ENCODE results near the gene JAG2. TPM values are rescaled to one million over a fixed set of nuclear protein-coding genes. Genes with fewer than 3 reads are reported as not detected.
A peak's percentile ranks its signal among the peaks of the same experiment; 100 is the strongest.

Gene JAG2
- total RNA-seq, 1 donor from 2014 or later = 72.5 TPM

DNA sequence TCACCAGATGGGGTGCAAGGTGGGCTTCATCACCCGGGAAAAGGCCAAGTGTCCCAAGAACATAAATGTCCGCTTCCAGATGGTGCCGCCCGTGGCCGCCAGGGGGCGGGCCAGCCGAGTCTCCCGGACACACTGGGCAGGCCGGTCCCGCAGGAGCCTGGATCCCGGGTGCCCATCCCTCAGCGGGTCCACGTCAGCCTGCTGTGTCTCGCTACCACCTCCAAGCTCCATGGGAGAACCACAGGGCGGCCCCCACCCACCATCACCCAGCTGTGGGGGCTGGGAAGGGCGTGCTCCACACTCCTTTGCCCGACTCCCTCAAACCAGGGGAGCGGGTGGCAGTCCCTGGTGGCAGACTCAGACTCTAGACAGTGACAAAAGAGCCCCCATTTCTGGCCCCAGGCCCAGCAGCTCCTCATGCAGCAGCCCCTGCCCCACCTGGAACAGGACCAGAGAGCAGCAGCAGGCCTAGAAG lies 34.5 kb upstream of the JAG2 start:
- DNase-seq = peak; percentile 76

DNA sequence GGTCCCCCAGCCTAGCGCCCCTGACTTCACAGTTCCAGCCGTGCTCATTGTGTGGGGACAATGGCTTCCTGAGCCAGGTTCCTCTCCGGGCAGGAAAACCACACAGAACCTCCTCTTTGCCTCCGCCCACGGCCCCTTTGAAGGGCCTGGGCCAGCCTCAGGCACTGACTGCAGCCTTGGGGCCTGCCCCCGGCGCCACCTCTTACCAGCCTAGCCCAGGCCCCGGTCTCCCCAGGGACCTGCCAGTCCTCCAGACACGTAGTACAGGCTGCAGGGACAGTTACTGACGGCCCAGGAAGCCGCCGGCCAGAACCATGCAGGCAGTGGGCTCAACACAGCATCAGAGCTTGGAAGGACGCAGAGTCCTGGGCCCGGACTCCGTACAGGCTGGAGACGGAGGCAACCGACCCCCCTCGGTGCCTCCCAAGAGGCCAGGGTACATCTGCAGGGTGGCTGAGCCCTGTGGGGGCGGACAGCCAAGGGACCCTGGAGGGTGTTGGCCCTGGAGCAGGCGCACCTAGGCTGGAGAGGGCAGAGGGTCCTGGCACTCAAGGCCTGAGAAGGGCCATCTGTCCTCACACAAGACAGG lies 33.4 kb upstream of the JAG2 start:
- peak; percentile 45 for DNase-seq

DNA sequence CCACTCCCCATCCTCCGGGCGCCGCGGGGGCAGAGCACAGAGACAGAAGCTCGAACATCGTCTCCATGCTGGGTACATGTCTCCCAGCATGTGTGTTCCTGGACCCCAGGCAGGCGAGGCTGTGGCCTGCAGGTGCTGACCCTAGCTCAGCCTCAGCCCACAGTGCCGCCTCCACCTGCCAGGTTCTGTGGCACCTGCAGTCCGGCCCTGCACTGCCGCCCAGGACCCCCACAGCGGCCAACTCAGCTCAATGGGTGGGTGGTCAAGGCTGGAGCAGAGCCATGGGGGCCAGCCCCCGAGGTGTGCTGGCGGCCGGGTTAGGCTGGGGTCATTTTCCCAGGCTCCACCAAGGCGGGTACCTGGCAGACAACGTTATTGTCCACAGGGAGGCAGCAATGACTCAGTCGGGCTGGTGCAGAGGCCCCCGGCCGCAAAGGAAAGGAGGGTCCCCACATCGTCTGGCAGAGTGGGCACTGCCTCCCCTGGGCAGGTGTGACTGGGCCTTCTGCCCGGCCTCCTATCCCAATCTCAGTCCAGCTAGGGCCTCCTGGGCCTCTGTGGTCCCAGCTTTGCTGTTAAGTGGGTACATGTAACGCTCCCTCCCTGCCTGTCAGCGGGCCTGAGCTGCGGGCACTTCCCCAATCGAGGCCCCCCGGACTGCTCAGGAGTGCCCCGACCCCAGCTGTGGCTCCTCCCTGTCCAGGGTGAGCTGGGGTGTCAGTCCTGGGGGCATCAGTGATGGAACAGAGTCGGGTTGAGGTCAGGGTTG lies 32.8 kb upstream of the JAG2 start:
- peak; percentile 31 for DNase-seq

DNA sequence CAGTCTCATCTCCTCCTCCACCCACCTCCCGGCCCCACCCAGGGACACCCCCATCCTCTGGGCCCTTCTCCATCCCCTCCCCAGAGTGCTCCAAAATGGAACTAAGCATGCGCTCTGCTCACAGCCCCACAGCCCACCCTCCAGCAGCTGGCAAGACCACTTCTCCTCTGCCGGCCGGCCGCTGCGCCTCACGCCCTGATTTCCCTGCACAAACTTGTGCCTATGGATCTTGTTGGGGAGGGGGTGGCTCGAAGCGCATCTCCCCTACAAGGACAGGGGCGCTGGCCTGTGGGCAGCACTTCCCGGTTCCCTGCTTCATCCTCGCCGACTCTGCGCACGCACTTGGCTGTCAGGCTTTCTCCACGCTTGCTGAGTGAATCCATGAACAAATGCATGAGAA lies 32.1 kb upstream of the JAG2 start:
- no peak for DNase-seq

DNA sequence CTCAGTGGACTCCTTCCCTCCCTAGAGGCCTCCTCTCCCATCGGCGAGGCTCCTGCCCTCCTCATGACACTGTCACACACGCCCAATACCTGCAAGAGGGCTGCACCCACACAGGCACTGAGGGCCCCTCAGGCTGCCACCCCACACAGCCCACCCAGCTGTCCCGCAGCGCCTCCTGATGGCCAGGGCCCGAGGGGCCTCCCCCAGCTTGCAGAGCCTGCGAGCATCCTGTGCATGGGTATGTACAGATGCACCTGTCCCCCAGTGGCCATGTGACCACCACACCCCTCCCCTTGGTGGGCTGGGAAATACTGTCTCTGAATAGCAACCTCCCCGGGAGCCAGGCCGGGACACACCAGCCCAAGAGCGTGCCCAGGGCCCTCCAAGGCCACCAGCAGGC lies 31.5 kb upstream of the JAG2 start:
- peak; percentile 30 for DNase-seq

DNA sequence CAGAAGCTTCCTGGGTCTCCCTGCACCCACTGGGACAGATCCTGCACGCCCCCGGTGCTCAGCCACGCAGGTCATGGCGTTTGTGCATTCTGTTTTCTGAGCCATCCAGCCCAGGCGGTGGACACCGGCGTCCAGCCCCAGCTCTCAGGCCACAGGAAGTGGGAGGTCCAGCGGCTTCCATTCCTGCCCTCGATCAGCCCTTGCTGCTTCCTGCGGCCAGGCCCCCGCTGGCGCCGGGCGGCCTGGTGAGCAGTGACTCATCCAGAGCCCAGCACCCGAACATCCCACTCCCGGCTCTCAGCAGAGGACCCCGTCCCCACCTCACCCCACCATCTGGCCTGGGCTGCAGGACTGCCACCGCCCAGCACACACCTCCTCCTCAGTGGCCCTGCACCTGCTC lies 30.5 kb upstream of the JAG2 start:
- DNase-seq = peak; percentile 88

DNA sequence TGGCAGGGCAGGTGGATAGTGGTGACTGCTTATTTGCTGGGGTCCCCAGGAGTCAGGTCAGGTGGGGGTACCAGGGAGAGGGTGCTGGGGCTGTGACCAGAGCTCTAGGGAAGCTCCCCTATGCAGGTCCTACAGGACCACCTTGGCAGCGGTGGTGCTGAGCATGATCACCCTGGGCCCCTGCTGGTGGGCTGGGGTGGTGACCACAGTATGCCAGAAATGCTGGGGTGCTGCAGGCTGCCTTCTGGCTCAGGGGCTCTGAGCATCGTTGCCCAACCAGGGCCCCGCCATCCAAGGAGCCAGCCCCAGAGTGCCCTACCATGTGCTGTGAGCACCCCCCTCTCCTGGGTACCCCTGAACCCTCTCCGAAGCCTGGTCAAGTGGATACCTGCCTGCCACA lies 30.0 kb upstream of the JAG2 start:
- DNase-seq = no peak

DNA sequence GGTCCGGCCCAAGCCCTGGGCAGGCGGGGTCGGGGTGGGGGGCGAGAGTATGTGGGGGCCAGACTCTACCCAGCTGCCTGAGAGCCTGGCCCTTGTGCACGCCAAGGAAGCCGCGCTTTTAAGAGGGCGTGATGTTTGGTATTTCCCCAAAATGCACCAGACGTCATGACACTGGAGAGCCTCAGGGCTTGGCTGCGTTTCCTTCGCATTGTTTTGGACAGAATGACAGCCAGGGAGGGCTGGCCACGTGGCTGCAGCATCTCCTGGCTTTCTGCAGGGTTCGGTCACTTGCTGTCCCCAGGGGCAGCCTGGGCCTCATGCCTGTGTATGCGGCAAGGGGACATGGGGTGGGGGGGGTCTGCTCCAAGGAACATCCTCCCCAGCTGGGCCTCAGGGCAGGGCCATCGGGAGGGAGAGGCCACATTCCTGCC lies 28.6 kb upstream of the JAG2 start:
- peak; percentile 69 for DNase-seq

DNA sequence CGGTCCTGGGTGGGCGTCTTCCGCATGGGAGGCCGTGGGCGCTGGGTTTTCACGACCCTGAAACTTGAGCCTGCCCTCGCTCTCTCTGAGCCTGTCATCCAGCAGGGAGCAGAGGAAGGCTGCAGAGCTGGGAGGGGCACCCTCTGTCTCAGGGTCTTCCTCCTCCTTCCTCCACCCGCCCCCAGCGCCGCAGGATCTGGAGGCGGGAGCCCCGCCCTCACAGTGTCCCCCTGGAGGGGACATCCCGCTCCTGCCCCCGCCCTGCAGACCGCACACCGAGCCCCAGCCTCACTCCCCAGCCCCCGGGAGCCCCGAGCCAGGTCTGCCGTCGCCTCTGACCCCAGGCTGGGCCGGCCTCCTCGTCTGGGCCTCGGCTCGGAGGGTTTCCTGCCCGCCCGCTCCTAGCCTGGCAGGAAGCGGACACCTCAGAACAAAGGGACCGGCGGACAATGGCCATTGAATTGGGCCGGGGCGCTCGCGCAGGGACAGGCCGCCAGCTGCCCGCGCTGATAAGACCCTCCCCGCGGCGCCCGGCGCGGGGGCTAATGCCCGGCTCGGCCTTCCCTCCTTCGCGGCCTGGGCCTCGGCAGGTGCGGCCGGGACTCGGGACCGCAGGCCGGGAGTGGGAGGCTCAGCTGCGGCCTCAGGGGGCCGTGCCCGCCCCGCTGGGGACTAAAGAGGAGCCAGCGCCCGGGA lies 27.8 kb upstream of the JAG2 start:
- peak; percentile 76 for DNase-seq

DNA sequence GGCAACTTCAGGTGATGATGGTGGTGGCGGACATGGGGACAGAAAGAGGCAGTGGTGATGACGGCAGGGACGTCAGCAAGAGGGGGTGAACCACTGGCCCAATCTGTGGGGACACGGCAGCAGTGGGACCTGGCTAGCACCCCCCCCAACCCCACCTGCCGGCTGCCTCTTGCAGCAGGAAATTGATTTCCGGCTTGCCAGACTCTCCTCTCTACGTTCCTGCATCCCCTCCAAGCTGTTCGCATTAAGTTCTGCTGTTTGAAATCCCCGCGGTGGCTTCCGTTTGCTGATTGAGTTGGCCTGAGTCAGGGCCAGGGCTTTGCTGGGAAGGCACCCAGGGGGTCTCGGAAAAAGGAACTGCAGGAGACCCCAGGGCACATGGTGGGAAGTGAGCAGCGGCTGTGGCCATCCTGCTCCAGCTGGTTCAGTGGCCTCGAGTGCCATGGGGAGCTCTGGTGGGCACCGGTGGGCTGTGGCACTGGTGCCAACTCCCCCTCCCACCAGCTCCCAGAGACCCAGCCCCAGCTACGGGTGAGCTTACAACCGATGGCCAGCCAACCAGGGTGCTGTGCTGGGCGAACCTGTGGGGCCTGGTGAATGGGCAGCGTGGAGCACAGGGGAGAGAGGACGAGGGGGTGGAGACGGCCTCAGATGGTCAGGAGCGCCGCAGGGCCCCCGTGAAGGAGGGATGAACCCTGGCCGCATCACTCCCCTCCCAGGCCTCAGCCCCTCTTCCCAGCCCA lies 27.1 kb upstream of the JAG2 start:
- DNase-seq = peak; percentile 79

DNA sequence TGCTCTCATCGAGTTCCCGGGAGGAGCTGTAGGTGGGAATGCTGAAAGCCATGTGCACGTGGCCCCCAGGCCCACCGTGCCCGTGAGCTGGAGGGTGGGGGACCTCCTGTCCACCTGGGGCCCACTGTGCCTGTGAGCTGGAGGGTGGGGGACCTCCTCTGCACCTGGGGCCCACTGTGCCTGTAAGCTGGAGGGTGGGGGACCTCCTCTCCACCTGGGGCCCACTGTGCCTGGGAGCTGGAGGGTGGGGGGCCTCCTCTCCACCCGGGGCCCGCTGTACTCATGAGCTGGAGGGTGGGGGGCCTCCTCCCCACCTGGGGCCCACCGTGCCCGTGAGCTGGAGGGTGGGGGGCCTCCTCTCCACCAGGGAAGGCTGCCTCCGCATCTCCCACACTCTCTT lies 26.5 kb upstream of the JAG2 start:
- no peak for DNase-seq

DNA sequence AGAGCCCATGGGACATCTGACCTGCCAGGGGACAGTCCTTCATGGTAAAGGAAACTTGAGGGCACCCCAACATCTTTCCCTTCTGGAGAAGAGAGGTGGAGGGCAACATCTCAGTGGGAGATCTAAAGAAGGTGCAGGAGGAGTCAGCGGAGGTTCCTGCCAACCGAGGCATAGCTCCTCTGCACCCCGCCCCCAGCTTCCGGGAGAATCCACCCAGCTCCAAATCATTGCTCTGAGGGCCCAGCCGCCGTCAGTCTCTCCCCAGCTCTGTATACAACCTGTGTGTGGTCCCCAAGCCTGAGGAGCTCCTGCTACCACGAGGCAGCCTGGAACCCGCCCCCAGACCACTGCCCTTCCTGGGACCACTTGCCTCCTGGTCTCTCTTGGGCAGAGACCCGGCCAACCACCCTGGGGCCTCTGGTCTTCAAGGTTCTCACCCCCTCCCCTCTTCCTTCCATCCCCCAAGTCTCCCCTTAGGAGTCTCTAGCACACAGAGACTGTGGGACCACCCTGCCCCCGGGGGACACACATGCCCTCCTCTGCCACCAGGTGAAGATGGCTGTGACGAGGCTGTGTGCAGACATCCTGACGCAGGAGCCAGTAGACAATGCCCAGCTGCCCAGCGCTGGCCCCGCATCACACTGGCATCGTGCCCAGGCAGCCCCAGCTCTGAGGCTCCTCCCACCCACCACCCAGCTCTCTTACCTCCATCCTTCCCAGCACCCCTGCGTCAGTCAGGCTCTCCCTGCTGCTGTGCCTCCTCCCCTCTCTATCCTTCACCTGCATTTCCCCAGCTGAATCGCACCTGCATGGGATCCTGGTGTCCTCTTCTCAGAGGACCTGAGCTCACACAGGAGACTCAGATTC lies 25.6 kb upstream of the JAG2 start:
- DNase-seq = peak; percentile 69

DNA sequence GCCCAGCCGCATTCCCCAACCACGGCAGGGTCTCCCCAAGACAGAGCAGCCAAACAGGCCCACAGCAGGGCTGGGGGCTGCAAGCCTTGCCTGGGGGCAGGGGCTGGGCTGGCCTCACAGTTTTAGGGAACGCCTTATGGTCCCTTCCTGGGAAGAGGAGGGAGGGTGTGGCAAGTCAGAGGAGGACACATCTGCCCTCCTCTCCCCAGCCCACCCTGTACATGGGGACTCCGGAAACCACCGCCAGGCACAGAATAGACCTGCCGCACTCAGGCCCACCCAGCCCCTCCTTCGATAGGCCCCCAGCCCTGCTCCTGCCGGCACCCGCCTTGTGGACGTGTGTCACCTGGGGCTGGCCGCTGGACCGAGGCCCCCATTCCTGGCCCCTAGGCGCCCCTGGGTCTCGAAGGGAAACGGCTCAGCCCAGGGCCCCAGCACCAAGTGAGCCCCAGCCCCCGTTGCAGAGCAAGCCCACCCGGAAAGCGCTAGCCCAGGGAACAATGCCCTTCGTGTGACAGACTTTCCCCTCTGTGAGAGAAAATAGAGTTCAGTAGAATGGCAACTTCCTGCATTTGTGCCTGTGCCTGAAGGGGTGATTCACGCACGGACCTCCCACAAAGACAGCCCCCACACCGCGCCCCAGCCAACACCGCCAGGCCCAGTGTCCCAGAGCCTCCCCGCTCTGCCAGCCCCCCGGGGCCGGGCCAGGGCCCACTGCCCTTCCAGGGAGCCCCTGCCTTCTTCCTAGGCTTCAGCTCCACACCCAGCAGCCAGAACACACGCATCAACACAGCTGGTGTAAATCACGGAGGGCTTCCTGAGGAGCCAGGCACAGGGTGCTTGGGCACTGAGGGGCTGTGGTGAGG lies 24.5 kb upstream of the JAG2 start:
- DNase-seq = peak; percentile 93

DNA sequence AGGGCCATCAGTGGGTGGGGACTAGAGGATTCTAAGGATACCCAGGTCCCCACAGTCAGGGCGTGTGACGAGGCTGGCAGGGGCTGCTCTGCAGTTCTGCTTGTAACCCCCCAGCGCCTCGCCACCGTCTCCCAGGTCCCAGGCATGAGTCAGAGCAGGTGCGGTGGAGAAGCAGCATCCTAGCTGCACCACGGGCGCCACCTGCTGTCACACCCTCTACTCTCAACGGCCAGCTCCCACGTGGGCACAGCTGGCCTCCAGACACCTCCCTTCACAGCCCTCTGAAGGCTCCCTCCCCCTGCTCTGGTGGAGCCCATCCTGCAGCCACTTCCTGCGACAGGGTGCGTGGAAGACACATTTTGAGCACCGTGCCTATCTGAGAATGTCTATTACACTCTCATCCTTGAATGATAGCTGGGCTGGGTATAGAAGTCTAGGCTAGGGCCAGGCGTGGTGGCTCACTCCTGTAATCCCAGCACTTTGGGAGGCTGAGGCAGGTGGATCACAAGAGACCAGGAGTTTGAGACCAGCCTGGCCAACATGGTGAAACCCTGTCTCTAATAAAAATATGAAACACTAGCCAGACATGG lies 19.5 kb upstream of the JAG2 start:
- DNase-seq = no peak

DNA sequence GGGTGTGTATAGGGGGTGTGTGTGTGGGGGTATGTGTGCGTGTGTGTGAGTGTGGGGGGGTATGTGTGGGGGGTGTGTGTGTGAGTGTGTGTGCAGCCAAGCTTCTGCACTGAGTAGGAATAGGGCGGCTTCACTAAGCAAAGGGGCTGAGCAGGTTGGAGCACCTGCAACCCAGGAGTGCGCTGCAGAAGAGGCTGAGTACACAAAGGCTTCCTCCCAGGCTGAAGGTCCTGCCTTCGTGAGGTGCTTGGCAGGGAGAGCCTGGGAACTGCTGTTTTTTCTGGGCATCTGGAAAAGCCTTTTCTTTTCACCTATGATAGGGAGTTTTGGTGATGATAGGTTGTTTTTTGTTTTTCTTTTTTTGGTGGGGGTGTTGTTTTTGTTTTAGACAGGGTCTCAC lies 18.5 kb upstream of the JAG2 start:
- DNase-seq = no peak

DNA sequence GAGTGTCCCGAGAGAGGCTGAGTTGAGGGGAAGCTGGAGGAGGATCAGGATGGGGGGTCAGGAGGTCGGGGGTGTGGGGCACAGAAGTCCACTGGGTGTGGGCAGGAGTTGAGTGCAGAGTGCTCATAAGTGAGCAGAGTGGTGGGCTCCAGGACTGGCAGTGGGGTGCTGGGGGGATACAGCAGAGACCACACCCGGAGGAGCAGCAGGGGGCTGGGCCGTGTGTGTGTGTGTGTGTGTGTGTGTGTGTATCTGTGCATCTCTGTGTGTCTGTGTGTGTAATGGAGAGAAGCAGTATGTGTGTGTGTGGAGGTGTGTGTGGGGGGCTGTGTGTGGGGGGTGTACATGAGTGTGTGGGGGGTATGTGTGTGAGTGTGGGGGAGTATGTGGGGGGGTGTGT lies 17.4 kb upstream of the JAG2 start:
- no peak for DNase-seq

DNA sequence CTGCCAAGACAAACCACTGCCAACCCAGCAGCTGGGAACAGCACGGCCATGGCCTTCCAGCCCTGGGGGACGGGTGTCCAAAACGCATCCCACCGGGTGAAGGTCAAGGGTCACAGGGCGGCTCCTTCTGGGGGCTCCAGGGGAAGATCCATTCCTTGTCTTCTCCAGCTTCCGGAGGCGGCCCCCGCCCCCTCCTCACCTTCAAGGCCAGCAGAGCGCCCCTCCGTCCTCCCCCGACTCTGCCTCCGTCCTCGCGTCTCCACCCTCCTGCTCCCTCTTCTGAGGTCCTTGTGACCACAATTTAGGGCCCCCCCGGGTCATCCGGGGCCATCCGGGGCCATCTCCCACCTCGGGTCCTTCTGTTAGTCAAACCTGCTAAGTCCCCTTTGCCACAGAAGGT lies 16.4 kb upstream of the JAG2 start:
- no peak for DNase-seq

DNA sequence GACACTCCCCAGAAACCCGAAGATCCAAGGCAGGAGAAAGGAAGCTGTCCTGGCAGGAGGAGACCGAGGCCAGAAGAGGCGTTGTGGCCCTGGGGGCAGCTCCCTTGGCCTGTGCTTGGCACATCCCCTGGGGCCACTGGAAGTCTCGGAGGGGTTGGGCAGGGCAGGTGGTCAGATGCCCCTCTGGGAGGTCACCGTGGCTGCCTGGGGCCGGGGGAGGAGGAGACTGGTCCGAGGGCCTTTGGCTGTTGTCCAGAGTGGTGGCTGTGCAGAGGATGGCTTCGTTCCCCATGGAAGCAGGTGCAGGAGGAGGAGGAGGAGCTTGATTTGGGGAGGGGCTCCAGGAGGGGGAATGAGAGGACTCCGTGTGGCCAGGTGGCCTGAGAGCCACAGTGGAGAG lies 15.9 kb upstream of the JAG2 start:
- no peak for DNase-seq

DNA sequence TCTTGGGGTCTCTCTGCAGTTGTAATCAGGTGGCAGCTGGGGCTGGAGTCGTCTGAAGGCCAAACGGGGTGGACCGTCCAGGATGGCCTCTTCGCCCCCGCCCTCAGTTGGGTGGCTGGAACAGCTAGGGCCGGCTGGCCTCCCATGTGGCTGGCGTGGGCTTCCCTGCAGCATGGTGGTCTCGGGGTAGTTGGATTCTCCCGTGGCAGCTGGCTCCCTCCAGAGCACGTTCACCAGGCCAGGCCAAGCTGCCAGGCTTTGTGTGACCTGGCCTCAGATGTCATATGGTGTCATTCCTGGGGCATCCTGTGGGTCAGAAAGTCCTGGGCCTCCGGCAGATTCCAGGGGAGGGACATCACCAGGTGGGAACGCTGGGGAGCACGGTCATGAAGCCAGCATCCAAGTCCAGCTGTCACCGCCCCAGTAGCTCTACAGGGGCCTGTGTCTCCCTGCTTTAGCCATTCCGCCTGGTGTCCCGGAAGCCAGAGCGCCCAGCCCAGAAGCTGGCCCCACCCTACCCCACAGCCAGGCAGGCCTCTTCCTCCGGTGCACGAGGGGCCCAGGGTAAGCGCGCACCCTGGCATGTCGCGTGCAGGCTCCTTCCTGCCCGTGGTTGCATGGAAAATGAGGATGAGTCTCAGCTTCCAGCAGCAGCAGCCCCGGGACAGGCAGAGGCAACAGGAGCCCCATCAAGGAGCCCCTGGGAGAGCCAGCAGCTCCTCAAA lies 13.9 kb upstream of the JAG2 start:
- DNase-seq = no peak
